HepG2 (cell line): Measurements from ENCODE around the gene ARF4. TPM values are rescaled to one million over a fixed set of nuclear protein-coding genes. Genes with fewer than 3 reads are reported as not detected.

ENCODE experiments used
- AHDC1 ChIP-seq: sonication (generic); formaldehyde crosslinking; IDR thresholded peaks from 2 replicates; pipeline ENCODE4 v1.5.1; 2020; ENCODE audit warnings: mild to moderate bottlenecking, missing genetic modification reagents, borderline replicate concordance
- ELF4 ChIP-seq: sonication (generic); formaldehyde crosslinking; IDR thresholded peaks from 2 replicates; pipeline ENCODE4 v1.5.0; 2020; ENCODE audit warnings: missing genetic modification reagents, mild to moderate bottlenecking, moderate library complexity, borderline replicate concordance
- HDAC6 ChIP-seq: fragments of 200-600 bp; sonication (generic); IDR thresholded peaks from 2 replicates; pipeline ENCODE4 v1.7.0; 2017; ENCODE audit warnings: mild to moderate bottlenecking, antibody characterized with exemption, low read length, low read depth
- HES4 ChIP-seq: sonication (generic); formaldehyde crosslinking; IDR thresholded peaks from 2 replicates; pipeline ENCODE4 v1.9.0; 2021; ENCODE audit warnings: mild to moderate bottlenecking, missing genetic modification reagents, borderline replicate concordance
- HNRNPUL1 ChIP-seq: fragments of 200-400 bp; formaldehyde crosslinking; IDR thresholded peaks from 2 replicates; pipeline ENCODE4 v1.6.1; 2017; ENCODE audit warnings: low read depth, mild to moderate bottlenecking, low read length, moderate library complexity
- MIER2 ChIP-seq: IDR thresholded peaks from 2 replicates; pipeline ENCODE4 v1.6.1; 2016; ENCODE audit warnings: missing biosample characterization, missing genetic modification reagents
- NFKB2 ChIP-seq: sonication (generic); formaldehyde crosslinking; IDR thresholded peaks from 2 replicates; pipeline ENCODE4 v1.4.0; 2020; ENCODE audit warnings: missing genetic modification reagents, borderline replicate concordance
- NFYC ChIP-seq: IDR thresholded peaks from 2 replicates; pipeline ENCODE4 v1.6.1; 2016; ENCODE audit warnings: missing genetic modification reagents, missing compliant biosample characterization
- NONO ChIP-seq, 2 experiments: fragments of 450-650 bp in 1 of 2; sonication (generic) in 1 of 2; formaldehyde crosslinking in 1 of 2; IDR thresholded peaks in 1 of 2; conservative IDR thresholded peaks in 1 of 2; 2 replicates each; pipeline versions ENCODE4 v1.6.1 to v1.8.0; 2017 to 2022; ENCODE audit warnings: mild to moderate bottlenecking in 1 of 2, missing genetic modification reagents in 1 of 2, moderate library complexity in 1 of 2
- SETDB1 ChIP-seq: sonication (generic); formaldehyde crosslinking; IDR thresholded peaks from 2 replicates; pipeline ENCODE4 v1.5.1; 2020; ENCODE audit warnings: missing genetic modification reagents, mild to moderate bottlenecking, borderline replicate concordance
- TCF7L2 ChIP-seq: IDR thresholded peaks from 2 replicates; pipeline ENCODE4 v1.6.1; 2011; ENCODE audit warnings: mild to moderate bottlenecking, low read depth, low read length, moderate library complexity
- THAP8 ChIP-seq: sonication (generic); formaldehyde crosslinking; IDR thresholded peaks from 2 replicates; pipeline ENCODE4 v1.5.1; 2020; ENCODE audit warnings: missing genetic modification reagents, mild to moderate bottlenecking, borderline replicate concordance
- THRA ChIP-seq: sonication (generic); formaldehyde crosslinking; IDR thresholded peaks from 2 replicates; pipeline ENCODE4 v1.4.0; 2020; ENCODE audit warnings: missing genetic modification reagents, borderline replicate concordance
- U2AF1 ChIP-seq: fragments of 200-400 bp; formaldehyde crosslinking; optimal IDR thresholded peaks from 2 replicates; pipeline ENCODE3; 2017; ENCODE audit warnings: mild to moderate bottlenecking, low read depth, low read length
- ZMYM2 ChIP-seq: sonication (generic); formaldehyde crosslinking; IDR thresholded peaks from 2 replicates; pipeline ENCODE4 v1.8.0; 2022; ENCODE audit warnings: mild to moderate bottlenecking, missing genetic modification reagents
- ZNF138 ChIP-seq: sonication (generic); formaldehyde crosslinking; IDR thresholded peaks from 2 replicates; pipeline ENCODE4 v1.5.0; 2020; ENCODE audit warnings: mild to moderate bottlenecking, low read depth, missing genetic modification reagents
- ZNF333 ChIP-seq: sonication (generic); formaldehyde crosslinking; IDR thresholded peaks from 2 replicates; pipeline ENCODE4 v1.4.0; 2020; ENCODE audit warnings: mild to moderate bottlenecking, missing genetic modification reagents, borderline replicate concordance
- ZNF660 ChIP-seq: sonication (generic); formaldehyde crosslinking; IDR thresholded peaks from 2 replicates; pipeline ENCODE4 v1.5.1; 2020; ENCODE audit warnings: mild to moderate bottlenecking, low read depth, missing genetic modification reagents, borderline replicate concordance
- ZNF784 ChIP-seq: sonication (generic); formaldehyde crosslinking; IDR thresholded peaks from 2 replicates; pipeline ENCODE4 v1.5.1; 2020; ENCODE audit warnings: missing genetic modification reagents, mild to moderate bottlenecking, borderline replicate concordance
- ZSCAN12 ChIP-seq: sonication (generic); formaldehyde crosslinking; IDR thresholded peaks from 2 replicates; pipeline ENCODE4 v1.9.0; 2021; ENCODE audit warnings: mild to moderate bottlenecking, missing genetic modification reagents
- polyA plus RNA-seq, 8 experiments: library from polyadenylated mRNA; depleted of rRNA in 3 of 8; stranded (reverse) in 7 of 8; unstranded in 1 of 8; fragments of >200 nt; fragmentation: Illumina TruSeq in 4 of 8; extraction: Trizol in 4 of 8; gene quantifications; 2 replicates each; pipeline versions ENCODE4 v1.2.1 to v1.2.3, GENCODE V29; 2011 to 2016; ENCODE audit warnings: low read depth in 4 of 8, missing spikeins in 1 of 8, mixed read lengths in 1 of 8; ENCODE audit not compliant: insufficient read depth in 1 of 8
- total RNA-seq, 5 experiments: library from RNA; depleted of rRNA; stranded (reverse); fragments of >200 nt; fragmentation: Illumina TruSeq; extraction: Trizol; gene quantifications; 2 replicates each; pipeline ENCODE4 v1.2.3, GENCODE V29; 2016; ENCODE audit warnings: low read depth in 1 of 5

The ARF4 gene
- total and polyA plus RNA-seq, 2 of the 13 experiments (the other 11 are each of a cell fraction or from before 2014, with no cell fraction given), result 184 to 250 TPM

- TF ChIP-seq AHDC1 (CRISPR knock-in tag) (peak; percentile 55; the same call in 1 of the 2 replicates), NFYC (peak; percentile 12; the same call in 1 of the 2 replicates), THAP8 (CRISPR knock-in tag) (0 out of 2 replicates have a peak, but pooled peaks have one; percentile 76), THRA (peak; percentile 89), HES4 (CRISPR knock-in tag) (peak; percentile 70), HNRNPUL1 (no peak), ZNF784 (peak; percentile 71; the same call in 1 of the 2 replicates), ZSCAN12 (CRISPR knock-in tag) (no peak), NONO (IDR thresholded peaks at IDR 0.05) (no peak), NONO (CRISPR knock-in tag; conservative IDR thresholded peaks at IDR 0.05) (peak; percentile 96), ZMYM2 (CRISPR knock-in tag) (peak; percentile 91), ZNF660 (no peak), TCF7L2 (no peak), ZNF138 (CRISPR knock-in tag) (peak; percentile 83), SETDB1 (CRISPR knock-in tag) (peak; percentile 34; the same call in 1 of the 2 replicates), ZNF333 (peak; percentile 67; the same call in 1 of the 2 replicates), HDAC6 (no peak), MIER2 (CRISPR knock-in tag) (no peak), ELF4 (CRISPR knock-in tag) (peak; percentile 98), NFKB2 (CRISPR knock-in tag) (peak; percentile 30), U2AF1 (peak; percentile 46)
Observed at GRCh38 chr3:57555738-57556458, 41.2 kb downstream of the ARF4 start, which contains the start of gene PDE12 (continued).
